ENCODE results near the gene LINC00237.

Gene LINC00237

GRCh38 chr20:21114584-21114983, 8.4 kb upstream of the LINC00237 start:
- no peak for TF ChIP-seq CTCF (IDR thresholded peaks at IDR 0.05; ENCODE audit: control insufficient read depth, extremely low read depth, insufficient read depth)
- no peak for DNase-seq (ENCODE audit: low read depth)
- no peak overlapping the region for H3K4me3 ChIP-seq (ENCODE audit: low read depth, low read length)

GRCh38 chr20:21113697-21114096, 7.5 kb upstream of the LINC00237 start:
- no peak overlapping the region for H3K4me3 ChIP-seq (ENCODE audit: low read depth, low read length)
- DNase-seq (ENCODE audit: low read depth), result no peak
- TF ChIP-seq CTCF (IDR thresholded peaks at IDR 0.05; ENCODE audit: control insufficient read depth, extremely low read depth, insufficient read depth), result no peak

- no peak for TF ChIP-seq CTCF (IDR thresholded peaks at IDR 0.05; ENCODE audit: control insufficient read depth, extremely low read depth, insufficient read depth)
- no peak overlapping the region for H3K4me3 ChIP-seq (ENCODE audit: low read depth, low read length)
- no peak for DNase-seq (ENCODE audit: low read depth)
Measured at GRCh38 chr20:21111416-21111815, 5.3 kb upstream of the LINC00237 start.

GRCh38 chr20:21110811-21111210, 4.7 kb upstream of the LINC00237 start:
- no peak for DNase-seq (ENCODE audit: low read depth)
- H3K4me3 ChIP-seq (ENCODE audit: low read depth, low read length), result no peak overlapping the region
- TF ChIP-seq CTCF (IDR thresholded peaks at IDR 0.05; ENCODE audit: control insufficient read depth, extremely low read depth, insufficient read depth), result no peak

GRCh38 chr20:21109144-21109543, 3.0 kb upstream of the LINC00237 start:
- no peak for DNase-seq (ENCODE audit: low read depth)
- no peak for TF ChIP-seq CTCF (IDR thresholded peaks at IDR 0.05; ENCODE audit: control insufficient read depth, extremely low read depth, insufficient read depth)
- H3K4me3 ChIP-seq (ENCODE audit: low read depth, low read length), result no peak overlapping the region

- TF ChIP-seq CTCF (IDR thresholded peaks at IDR 0.05; ENCODE audit: control insufficient read depth, extremely low read depth, insufficient read depth), result no peak
- H3K4me3 ChIP-seq (ENCODE audit: low read depth, low read length), result no peak overlapping the region
- DNase-seq (ENCODE audit: low read depth), result no peak
Measured at GRCh38 chr20:21105429-21106170, 558 bp downstream of the LINC00237 start.

GRCh38 chr20:21104921-21105320, 1.2 kb downstream of the LINC00237 start:
- H3K4me3 ChIP-seq (ENCODE audit: low read depth, low read length), result no peak overlapping the region
- no peak for TF ChIP-seq CTCF (IDR thresholded peaks at IDR 0.05; ENCODE audit: control insufficient read depth, extremely low read depth, insufficient read depth)
- DNase-seq (ENCODE audit: low read depth), result no peak

All from LNCaP clone FGC (cell line).